Measurements from ENCODE around the gene MIPOL1. TPM values are rescaled to one million over a fixed set of nuclear protein-coding genes. Genes with fewer than 3 reads are reported as not detected.

MIPOL1 gene
- total RNA-seq, 2 experiments from 2014 or later, result not detected

GRCh38 chr14:37272569-37272968, 74.8 kb downstream of the MIPOL1 start:
- H3K4me1 ChIP-seq (ENCODE audit: insufficient read depth, low read length, poor library complexity, severe bottlenecking), result no peaks in the 10 kb centered on the region
- intact Hi-C loops (cut with micrococcal nuclease; ENCODE audit: unreplicated experiment), result no loop called here
- DNase-seq (ENCODE audit: low spot score), result no peak
- H3K4me3 ChIP-seq (ENCODE audit: low read depth, low read length, poor library complexity, severe bottlenecking), result no peak overlapping the region
- ChIA-PET POLR2A (no interaction called here), CTCF (ENCODE audit: unreplicated experiment) (no interaction called here)
- no peak overlapping the region for H2AFZ ChIP-seq (ENCODE audit: low read length)
- no peaks in the 10 kb centered on the region for H3K79me2 ChIP-seq (ENCODE audit: insufficient read depth, low read depth, low read length)
- no TSS peak for BruUV-seq (replicated peaks)
- no peaks in the 10 kb centered on the region for H4K20me1 ChIP-seq (ENCODE audit: insufficient read depth, low read length)
- H3K4me2 ChIP-seq (ENCODE audit: low read length), result no peak overlapping the region
- H3K9me3 ChIP-seq (ENCODE audit: low read length), result no peaks in the 10 kb centered on the region
- H3K9me2 ChIP-seq (ENCODE audit: insufficient read depth, low read length), result no peaks in the 10 kb centered on the region
- no peak overlapping the region for H3K27ac ChIP-seq (ENCODE audit: low read depth, low read length, poor library complexity, severe bottlenecking)
- no peaks in the 10 kb centered on the region for H3K36me3 ChIP-seq (ENCODE audit: insufficient read depth, low read length)
- TF ChIP-seq EZH2phosphoT487 (IDR thresholded peaks at IDR 0.05; ENCODE audit: borderline replicate concordance, low read depth, low read length), result no peak
- TF ChIP-seq CTCF (conservative IDR thresholded peaks at IDR 0.05; ENCODE audit: low read length), result no peak

- Histone ChIP-seq H3K4me2 (ENCODE audit: low read length) (no peak overlapping the region), H3K9me2 (ENCODE audit: insufficient read depth, low read length) (no peaks in the 10 kb centered on the region), H2AFZ (ENCODE audit: low read length) (no peak overlapping the region), H3K4me1 (ENCODE audit: insufficient read depth, low read length, poor library complexity, severe bottlenecking) (no peaks in the 10 kb centered on the region), H3K4me3 (ENCODE audit: low read depth, low read length, poor library complexity, severe bottlenecking) (no peak overlapping the region), H3K79me2 (ENCODE audit: insufficient read depth, low read depth, low read length) (no peaks in the 10 kb centered on the region), H4K20me1 (ENCODE audit: insufficient read depth, low read length) (no peaks in the 10 kb centered on the region), H3K36me3 (ENCODE audit: insufficient read depth, low read length) (no peaks in the 10 kb centered on the region), H3K27ac (ENCODE audit: low read depth, low read length, poor library complexity, severe bottlenecking) (no peak overlapping the region), H3K9me3 (ENCODE audit: low read length) (no peaks in the 10 kb centered on the region)
- CTCF ChIA-PET (ENCODE audit: unreplicated experiment), result no interaction called here
- BruUV-seq (replicated peaks), result no TSS peak
- TF ChIP-seq EZH2phosphoT487 (IDR thresholded peaks at IDR 0.05; ENCODE audit: borderline replicate concordance, low read depth, low read length) (no peak), CTCF (conservative IDR thresholded peaks at IDR 0.05; ENCODE audit: low read length) (no peak)
- intact Hi-C loops (cut with micrococcal nuclease; ENCODE audit: unreplicated experiment), result no loop called here
- DNase-seq (ENCODE audit: low spot score), result no peak
- POLR2A ChIA-PET, result no interaction called here
Measured at GRCh38 chr14:37274652-37275051, 76.9 kb downstream of the MIPOL1 start.

- CTCF ChIA-PET (ENCODE audit: unreplicated experiment), result no interaction called here
- Histone ChIP-seq H3K27ac (ENCODE audit: low read depth, low read length, poor library complexity, severe bottlenecking) (no peak overlapping the region), H3K9me3 (ENCODE audit: low read length) (no peaks in the 10 kb centered on the region), H3K36me3 (ENCODE audit: insufficient read depth, low read length) (no peaks in the 10 kb centered on the region), H4K20me1 (ENCODE audit: insufficient read depth, low read length) (no peaks in the 10 kb centered on the region), H3K4me3 (ENCODE audit: low read depth, low read length, poor library complexity, severe bottlenecking) (no peak overlapping the region), H3K9me2 (ENCODE audit: insufficient read depth, low read length) (no peaks in the 10 kb centered on the region), H2AFZ (ENCODE audit: low read length) (no peak overlapping the region), H3K4me1 (ENCODE audit: insufficient read depth, low read length, poor library complexity, severe bottlenecking) (no peaks in the 10 kb centered on the region), H3K4me2 (ENCODE audit: low read length) (no peak overlapping the region), H3K79me2 (ENCODE audit: insufficient read depth, low read depth, low read length) (no peaks in the 10 kb centered on the region)
- POLR2A ChIA-PET, result no interaction called here
- TF ChIP-seq EZH2phosphoT487 (IDR thresholded peaks at IDR 0.05; ENCODE audit: borderline replicate concordance, low read depth, low read length) (no peak), CTCF (conservative IDR thresholded peaks at IDR 0.05; ENCODE audit: low read length) (no peak)
- intact Hi-C loops (cut with micrococcal nuclease; ENCODE audit: unreplicated experiment), result no loop called here
- no peak for DNase-seq (ENCODE audit: low spot score)
- no TSS peak for BruUV-seq (replicated peaks)
Measured at GRCh38 chr14:37275963-37276362, 78.2 kb downstream of the MIPOL1 start.
